ENCODE results near the gene RFX4. TPM values are rescaled to one million over a fixed set of nuclear protein-coding genes. Genes with fewer than 3 reads are reported as not detected.
A peak's percentile ranks its signal among the peaks of the same experiment; 100 is the strongest.

RFX4 gene
- polyA plus RNA-seq, 2 of the 4 experiments (the other 2 are of a cell fraction): not detected

GRCh38 chr12:106720696-106721095 lies 137.9 kb downstream of the RFX4 start:
- Histone ChIP-seq H3K27ac (no peak overlapping the region), H3K4me1 (no peaks in the 10 kb centered on the region), H3K4me3 (no peak overlapping the region), H3K4me2 (no peak overlapping the region), H3K9me3 (no peaks in the 10 kb centered on the region)
- CTCF ChIA-PET: no interaction called here
- TF ChIP-seq MAZ (IDR thresholded peaks at IDR 0.05; ENCODE audit: borderline replicate concordance, low read depth, low read length): no peak
- no peak for TF ChIP-seq ZC3H11A (IDR thresholded peaks at IDR 0.05)
- no peak for TF ChIP-seq POLR2A (IDR thresholded peaks at IDR 0.05; ENCODE audit: low read length)
- no peak for TF ChIP-seq HMGXB4 (CRISPR knock-in tag; IDR thresholded peaks at IDR 0.05; ENCODE audit: borderline replicate concordance)
- peak; percentile 33 for TF ChIP-seq MAFK (IDR thresholded peaks at IDR 0.05; ENCODE audit: partially characterized antibody)
- 63% methylated on average over 4 of the region's 6 CpGs for WGBS (ENCODE audit: missing lambda C conversion rate)
- ATAC-seq (no peak), DNase-seq (ENCODE audit: low read depth in 1 of 2, low spot score in 1 of 2) (no peak), FAIRE-seq (no peak)
- POLR2A ChIA-PET: no interaction called here

DNA sequence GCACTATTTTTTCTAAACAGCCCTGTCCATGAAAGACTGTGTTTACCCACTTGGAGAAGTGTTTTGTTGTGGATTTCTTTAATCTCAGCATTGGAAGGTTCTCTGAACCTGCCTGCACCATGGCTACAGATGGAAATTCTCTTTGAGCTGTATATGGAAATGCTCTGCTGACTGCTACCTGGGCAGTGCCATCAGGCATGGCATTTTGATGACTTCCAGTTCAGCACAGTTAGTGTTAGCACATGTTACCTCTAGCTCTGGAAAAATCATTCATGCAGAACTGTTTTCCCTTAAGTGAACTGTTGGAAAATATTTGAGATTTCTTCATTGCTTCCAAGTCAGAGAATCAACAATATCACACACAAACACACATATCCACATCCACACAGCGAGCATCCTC lies 139.1 kb downstream of the RFX4 start:
- H3K4me3 ChIP-seq: no peak overlapping the region
- CTCF ChIA-PET: interaction anchor here (0.6 to 1.3 kb wide), 2 partner anchors 65 to 81 kb away, joined by 3 to 5 read pairs; no protein-coding TSS in a partner anchor

DNA sequence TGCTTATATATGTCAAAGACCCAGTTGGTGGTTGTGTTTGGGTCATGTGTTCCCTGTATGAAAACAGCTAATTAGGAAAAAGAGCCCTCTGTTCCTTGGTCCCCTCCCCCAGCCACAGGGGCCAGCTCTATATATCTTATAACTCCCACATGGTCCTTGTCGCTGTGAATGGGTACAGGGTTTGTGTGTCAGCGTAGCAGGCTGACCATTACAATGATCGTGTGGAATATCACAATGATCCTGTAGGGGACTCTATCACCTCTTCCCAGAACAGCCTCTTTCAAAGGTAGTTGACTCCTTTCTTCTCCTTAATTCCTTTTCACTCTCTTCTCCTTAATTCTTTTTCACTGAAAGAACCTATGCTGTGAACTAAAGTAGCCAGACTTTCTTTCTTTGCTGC lies 140.0 kb downstream of the RFX4 start:
- FAIRE-seq (no peak), ATAC-seq (peak; percentile 70 to 83; a peak in 4 of 6 replicates), DNase-seq (ENCODE audit: low read depth in 1 of 2, low spot score in 1 of 2) (no peak)
- WGBS (ENCODE audit: missing lambda C conversion rate): 52% methylated on average over 3 of the region's 3 CpGs
- no peak overlapping the region for H3K4me3 ChIP-seq
- no peak for TF ChIP-seq MAZ (IDR thresholded peaks at IDR 0.05; ENCODE audit: borderline replicate concordance, low read depth, low read length)
- TF ChIP-seq, protein P1, sequence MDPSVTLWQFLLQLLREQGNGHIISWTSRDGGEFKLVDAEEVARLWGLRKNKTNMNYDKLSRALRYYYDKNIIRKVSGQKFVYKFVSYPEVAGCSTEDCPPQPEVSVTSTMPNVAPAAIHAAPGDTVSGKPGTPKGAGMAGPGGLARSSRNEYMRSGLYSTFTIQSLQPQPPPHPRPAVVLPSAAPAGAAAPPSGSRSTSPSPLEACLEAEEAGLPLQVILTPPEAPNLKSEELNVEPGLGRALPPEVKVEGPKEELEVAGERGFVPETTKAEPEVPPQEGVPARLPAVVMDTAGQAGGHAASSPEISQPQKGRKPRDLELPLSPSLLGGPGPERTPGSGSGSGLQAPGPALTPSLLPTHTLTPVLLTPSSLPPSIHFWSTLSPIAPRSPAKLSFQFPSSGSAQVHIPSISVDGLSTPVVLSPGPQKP (IDR thresholded peaks at IDR 0.05; ENCODE audit: low read depth, low read length): no peak
- no peak for TF ChIP-seq TFCP2L1 (CRISPR knock-in tag; IDR thresholded peaks at IDR 0.05)
- no peak for TF ChIP-seq ZSCAN20 (CRISPR knock-in tag; IDR thresholded peaks at IDR 0.05)
- no peak for TF ChIP-seq NPAS2 (CRISPR knock-in tag; IDR thresholded peaks at IDR 0.05; ENCODE audit: borderline replicate concordance)
- no peak for TF ChIP-seq RARB (CRISPR knock-in tag; IDR thresholded peaks at IDR 0.05)
- TF ChIP-seq RAD21 (conservative IDR thresholded peaks at IDR 0.05 in 1 of 2, IDR thresholded peaks at IDR 0.05 in 1 of 2): no peak
- TF ChIP-seq EHF (CRISPR knock-in tag; IDR thresholded peaks at IDR 0.05): no peak
- no peak for TF ChIP-seq HEYL (CRISPR knock-in tag; IDR thresholded peaks at IDR 0.05)
- ChIA-PET POLR2A (no interaction called here), CTCF (interaction anchor here (0.6 to 1.3 kb wide), 2 partner anchors 66 to 80 kb away, joined by 3 to 5 read pairs; no protein-coding TSS in a partner anchor)
- no peak overlapping the region for H3K4me2 ChIP-seq
- no peaks in the 10 kb centered on the region for H3K9me3 ChIP-seq
- H3K27ac ChIP-seq: no peak overlapping the region
- H3K4me1 ChIP-seq: no peaks in the 10 kb centered on the region

More for the DNA sequence above, 139.1 kb downstream of the RFX4 start:
- H3K27ac ChIP-seq: no peak overlapping the region
- WGBS (ENCODE audit: missing lambda C conversion rate): 84% methylated on average over 1 of the region's 1 CpG
- H3K9me3 ChIP-seq: no peaks in the 10 kb centered on the region
- ATAC-seq (no peak), DNase-seq (ENCODE audit: low read depth in 1 of 2, low spot score in 1 of 2) (no peak), FAIRE-seq (no peak)
- no peaks in the 10 kb centered on the region for H3K4me1 ChIP-seq
- TF ChIP-seq, protein P2, sequence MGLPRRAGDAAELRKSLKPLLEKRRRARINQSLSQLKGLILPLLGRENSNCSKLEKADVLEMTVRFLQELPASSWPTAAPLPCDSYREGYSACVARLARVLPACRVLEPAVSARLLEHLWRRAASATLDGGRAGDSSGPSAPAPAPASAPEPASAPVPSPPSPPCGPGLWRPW (IDR thresholded peaks at IDR 0.05): no peak
- TF ChIP-seq USF2 (IDR thresholded peaks at IDR 0.05) (no peak), PHF8 (IDR thresholded peaks at IDR 0.05; ENCODE audit: borderline replicate concordance, low read depth) (no peak)
- POLR2A ChIA-PET: no interaction called here
- H3K4me2 ChIP-seq: no peak overlapping the region

Measured in A549 (cell line).